Inflammatory macrophage treated with lipopolysaccharide for 4 hours (primary cell): Measurements from ENCODE around the gene TNNT2.
A peak's percentile ranks its signal among the peaks of the same experiment; 100 is the strongest.

Experiments used
- DNase-seq: peaks from one replicate; pipeline ENCODE4 v3.0.0-alpha.2; 2020

Gene TNNT2

GRCh38 chr1:201376107-201376463 is 1.4 kb downstream of the TNNT2 start:
- DNase-seq = no peak

GRCh38 chr1:201375169-201375568 is 2.3 kb downstream of the TNNT2 start:
- DNase-seq = no peak

DNA sequence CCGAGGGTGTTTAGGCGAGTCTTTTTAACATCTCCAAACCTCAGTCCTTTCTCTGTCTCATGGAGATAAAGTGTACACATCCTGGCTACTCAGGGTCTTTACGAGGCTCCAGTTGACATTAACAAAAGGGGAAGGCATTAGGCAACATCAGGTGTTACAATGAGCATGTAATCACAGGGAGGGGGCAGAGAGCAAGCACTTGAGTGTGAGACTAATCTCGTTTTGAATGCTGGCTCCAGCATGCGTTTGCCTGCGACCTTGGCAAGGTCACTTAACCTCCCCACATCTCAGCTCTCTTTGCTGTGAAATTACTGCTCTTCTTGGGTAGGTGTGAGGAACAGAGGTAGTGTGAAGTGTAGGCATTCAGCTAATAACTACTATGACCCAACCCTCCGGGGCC is 3.1 kb downstream of the TNNT2 start:
- no peak for DNase-seq

DNA sequence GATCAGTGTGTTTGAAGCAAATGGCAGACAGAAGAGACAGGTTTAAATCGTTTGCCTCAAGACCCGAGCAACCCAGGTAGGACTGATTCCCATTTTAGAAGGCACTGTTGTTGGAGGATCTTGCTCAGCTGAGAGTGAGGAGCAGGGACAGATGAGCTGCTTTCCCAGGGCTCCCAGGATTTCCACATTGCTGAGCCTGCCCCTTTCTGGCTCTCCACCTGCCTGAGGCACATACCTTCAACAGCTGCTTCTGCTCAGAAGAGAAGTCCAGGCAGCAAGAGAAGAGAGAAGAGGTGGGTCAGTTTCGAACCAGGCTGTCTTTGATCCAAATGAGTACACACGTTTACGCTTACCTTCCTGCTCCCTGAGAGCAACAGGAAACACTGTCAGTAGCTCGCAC is 5.7 kb downstream of the TNNT2 start:
- DNase-seq = no peak

- DNase-seq = no peak
Measured at GRCh38 chr1:201371276-201371675, 6.2 kb downstream of the TNNT2 start.

GRCh38 chr1:201370500-201370899 is 7.0 kb downstream of the TNNT2 start:
- DNase-seq = no peak

DNA sequence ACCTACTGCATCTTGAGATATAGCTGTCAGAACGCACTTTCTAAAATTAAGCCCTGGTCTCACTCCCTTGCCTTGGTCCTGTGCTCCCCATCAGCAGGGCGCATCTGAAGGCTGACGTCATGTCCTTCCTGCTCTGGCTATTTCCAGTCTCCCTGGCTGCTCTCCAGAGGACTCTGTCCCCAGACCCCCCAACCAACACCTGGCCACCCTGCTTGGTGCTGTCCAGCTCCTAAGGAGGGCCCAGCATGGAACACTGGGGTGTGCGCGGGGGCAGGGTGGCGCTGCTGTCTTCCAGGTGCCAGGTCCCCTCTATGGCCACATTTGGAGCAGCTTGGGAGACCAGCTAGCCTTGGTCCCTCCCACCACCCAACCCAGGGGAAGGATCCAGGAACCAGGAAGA is 8.3 kb downstream of the TNNT2 start:
- DNase-seq = no peak

DNA sequence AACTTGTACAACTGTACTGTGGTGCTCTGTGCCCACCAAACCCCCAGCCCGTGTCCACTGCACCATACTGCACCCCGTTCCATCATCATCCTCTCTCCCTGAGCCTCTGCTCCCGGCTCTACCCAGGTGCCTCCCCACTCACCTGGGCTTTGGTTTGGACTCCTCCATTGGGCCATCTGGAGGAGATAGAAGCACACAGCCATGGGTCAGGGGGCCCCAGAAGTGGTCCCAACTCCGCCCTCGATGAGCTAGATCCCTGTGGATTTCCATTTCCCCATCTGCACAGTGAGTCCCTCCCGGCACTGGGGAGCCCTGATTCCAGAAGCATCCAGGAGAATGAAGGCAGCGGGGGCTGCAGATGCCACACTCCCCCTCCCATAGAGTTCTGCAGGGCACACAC is 10.8 kb downstream of the TNNT2 start:
- DNase-seq = no peak

DNA sequence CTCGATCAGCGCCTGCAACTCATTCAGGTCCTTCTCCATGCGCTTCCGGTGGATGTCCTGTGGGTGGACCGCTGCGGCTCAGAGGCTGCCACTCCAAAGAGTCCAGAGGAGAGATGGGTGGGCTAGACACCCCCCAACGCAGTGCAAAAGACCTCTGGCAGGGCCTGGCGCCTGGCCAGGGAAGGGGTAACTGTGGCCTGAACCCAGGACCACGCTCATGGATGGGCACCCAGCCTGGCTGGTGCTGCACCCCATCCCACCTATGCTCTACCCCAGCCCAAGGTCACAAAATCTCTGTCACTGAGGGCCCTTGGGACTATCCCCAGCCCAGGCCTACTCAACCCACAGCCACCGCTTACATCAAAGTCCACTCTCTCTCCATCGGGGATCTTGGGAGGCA is 12.2 kb downstream of the TNNT2 start:
- DNase-seq = no peak

GRCh38 chr1:201364808-201365105 is 12.7 kb downstream of the TNNT2 start:
- DNase-seq = no peak

- DNase-seq = no peak
Measured at GRCh38 chr1:201363467-201363866, 14.0 kb downstream of the TNNT2 start.

DNA sequence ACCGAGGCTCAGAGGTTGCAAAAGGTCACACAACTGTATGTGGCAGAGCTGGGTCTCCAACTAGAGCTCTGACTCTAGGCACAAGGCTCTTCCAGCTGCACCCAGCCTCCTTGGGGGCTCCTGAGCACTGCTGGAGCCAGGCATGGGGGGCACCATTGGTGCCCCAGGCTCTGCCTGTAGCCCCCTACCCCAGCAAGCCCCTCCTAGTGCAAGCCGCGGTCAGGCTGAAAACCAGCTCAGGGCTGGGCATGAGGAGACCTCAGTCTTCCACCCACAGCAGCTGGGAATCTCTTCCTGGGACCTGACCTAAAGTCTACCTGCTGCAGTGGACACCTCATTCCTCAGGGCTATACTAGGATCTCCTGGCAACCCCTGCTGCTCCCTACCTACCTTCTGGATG is 14.6 kb downstream of the TNNT2 start:
- DNase-seq = no peak

GRCh38 chr1:201361652-201362504 is 15.6 kb downstream of the TNNT2 start:
- peak; percentile 15 for DNase-seq

DNA sequence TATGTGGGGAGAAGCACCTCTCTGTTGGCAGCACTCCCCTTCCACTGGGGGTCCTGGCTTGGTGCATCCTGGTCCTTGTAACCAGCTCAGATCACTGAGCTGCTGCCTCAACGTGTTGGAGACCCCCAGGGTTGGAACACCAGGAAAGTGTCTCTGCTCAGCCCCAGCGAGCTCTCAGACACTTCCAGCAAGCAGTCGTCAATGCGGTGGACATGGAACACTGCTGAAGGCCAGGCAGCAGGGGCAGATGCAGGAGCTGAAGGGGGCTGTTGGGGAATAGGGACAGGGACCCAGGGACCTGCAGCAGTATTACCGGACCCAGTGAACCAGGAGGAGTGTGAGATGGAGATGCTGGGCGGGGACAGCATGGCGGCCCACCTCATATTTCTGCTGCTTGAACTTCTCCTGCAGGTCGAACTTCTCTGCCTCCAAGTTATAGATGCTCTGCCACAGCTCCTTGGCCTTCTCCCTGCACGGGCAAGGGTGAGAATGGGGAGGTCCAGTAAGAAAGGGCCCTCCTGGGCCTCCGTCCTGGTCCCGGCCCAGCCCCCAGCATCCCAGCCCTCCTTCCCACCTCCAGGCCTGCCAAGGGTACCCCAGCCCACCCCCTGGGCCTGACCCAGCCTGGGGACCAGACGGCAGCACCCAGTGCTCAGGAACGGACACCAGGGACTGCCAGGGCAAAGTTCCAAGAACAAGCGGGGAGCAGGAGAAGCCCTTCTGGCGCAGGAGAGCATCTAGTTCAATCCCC is 16.4 kb downstream of the TNNT2 start:
- DNase-seq = no peak

DNA sequence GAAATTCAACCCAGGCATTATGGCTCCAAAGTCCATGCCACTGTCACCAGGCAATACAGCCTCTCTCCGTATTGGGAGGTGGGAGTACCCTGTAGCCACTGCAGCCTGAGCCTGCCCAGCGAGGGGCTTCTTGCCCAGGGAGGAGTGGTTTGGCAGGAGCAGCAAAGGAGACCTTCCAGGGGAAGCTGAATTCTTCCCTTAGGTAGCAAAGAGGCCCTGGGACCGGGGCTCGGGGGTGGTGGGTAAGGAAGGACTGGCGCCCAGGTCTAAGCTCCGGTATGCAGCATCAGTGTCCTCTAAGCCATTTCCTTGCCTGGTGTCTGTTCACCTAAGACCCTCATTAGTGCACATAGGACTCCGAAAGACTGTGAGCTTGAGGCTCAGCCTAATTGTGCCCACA is 17.0 kb downstream of the TNNT2 start:
- DNase-seq = no peak

- no peak for DNase-seq
Measured at GRCh38 chr1:201359873-201360210, 17.6 kb downstream of the TNNT2 start.

- no peak for DNase-seq
Measured at GRCh38 chr1:201359031-201359872, 18.2 kb downstream of the TNNT2 start.

DNA sequence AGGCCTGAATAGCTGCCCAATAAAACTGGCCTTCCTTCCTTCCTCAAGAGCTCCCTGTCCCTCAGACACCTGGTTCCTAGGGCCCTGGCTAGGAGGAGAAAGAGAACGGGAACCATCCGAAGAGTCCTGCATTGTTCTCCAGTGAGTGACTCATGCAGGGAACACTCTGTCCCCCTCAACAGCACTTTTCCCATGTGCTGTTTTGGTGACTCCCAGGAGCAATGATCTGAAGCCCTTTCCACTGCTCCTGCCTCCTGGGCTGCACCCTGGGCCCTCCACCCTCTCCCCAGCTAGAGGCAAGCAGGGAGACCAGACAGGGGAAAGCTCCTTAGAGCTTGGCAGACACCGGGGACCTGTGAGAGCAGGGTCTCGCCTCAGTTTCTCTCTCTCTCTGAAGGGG is 18.9 kb downstream of the TNNT2 start:
- no peak for DNase-seq

- no peak for DNase-seq
Measured at GRCh38 chr1:201357636-201358348, 19.7 kb downstream of the TNNT2 start.

DNA sequence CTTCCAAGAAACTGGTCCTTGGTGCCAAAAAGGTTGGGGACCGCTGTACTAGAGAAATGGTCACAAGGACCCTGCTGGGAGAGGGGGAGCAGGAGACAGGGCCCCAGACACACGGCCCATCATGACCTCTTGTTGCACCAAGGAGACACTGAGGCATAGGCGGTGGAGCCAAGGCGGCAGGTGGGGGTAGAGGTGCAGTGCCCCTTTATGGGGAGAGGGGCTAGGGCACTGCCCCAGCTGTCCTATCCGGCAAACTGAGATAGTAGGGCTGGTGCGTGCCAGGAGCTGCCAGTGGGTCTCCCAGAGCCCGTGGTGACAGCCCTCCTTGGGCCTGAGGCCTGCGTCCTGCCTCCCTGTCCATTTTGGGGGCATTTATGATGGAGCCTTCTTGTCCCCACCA is 20.3 kb downstream of the TNNT2 start:
- no peak for DNase-seq

GRCh38 chr1:201356701-201357100 is 20.8 kb downstream of the TNNT2 start:
- DNase-seq = no peak

DNA sequence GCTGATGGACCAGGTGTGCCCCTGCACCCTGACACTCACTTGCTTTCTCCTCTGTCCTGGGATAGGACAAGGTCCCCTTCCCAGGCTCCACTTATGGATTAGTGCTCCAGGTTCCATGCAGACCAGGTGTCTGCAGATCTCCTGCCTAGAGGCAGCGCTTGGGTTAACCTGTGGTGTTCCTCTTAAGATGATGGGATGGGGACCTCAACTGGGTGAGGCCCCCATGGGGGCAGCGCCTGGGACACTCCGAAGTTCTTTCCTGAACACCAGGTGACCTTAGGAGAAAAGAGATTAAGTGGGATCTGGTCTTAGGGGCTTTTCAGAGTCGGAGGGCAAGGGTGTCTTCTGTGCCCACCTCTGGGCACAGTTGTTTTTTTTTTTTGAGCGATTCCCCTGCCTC is 21.2 kb downstream of the TNNT2 start:
- no peak for DNase-seq

DNA sequence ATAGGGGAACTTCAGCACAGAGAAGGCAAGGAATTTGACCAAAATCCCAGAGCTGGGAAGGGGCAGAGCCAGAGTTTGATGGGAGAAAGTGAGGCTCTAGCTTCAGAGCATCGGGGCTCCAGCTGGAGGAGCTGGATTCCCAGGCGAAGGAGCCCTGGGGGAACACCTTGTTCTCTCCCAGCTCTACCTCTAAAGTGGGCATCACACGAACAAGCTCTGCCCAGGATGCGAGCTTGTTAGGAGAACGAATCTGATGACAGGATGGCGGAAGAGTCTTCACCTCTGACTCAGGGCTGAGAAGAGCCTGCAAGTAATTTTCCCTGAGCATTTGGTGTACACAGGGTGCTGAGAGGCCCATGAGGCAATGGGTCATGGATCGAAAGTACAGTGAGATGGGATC is 22.0 kb downstream of the TNNT2 start:
- no peak for DNase-seq
